ENCODE results near the gene PRG2.

PRG2 gene

GRCh38 chr11:57342702-57343101 lies 47.7 kb downstream of the PRG2 start:
- TF ChIP-seq, protein P1, sequence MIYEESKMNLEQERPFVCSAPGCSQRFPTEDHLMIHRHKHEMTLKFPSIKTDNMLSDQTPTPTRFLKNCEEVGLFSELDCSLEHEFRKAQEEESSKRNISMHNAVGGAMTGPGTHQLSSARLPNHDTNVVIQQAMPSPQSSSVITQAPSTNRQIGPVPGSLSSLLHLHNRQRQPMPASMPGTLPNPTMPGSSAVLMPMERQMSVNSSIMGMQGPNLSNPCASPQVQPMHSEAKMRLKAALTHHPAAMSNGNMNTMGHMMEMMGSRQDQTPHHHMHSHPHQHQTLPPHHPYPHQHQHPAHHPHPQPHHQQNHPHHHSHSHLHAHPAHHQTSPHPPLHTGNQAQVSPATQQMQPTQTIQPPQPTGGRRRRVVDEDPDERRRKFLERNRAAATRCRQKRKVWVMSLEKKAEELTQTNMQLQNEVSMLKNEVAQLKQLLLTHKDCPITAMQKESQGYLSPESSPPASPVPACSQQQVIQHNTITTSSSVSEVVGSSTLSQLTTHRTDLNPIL (CRISPR knock-in tag; IDR thresholded peaks at IDR 0.05; ENCODE audit: low read depth): no peak
- TF ChIP-seq PPARA (CRISPR knock-in tag; IDR thresholded peaks at IDR 0.05; ENCODE audit: borderline replicate concordance): no peak
- no peak for ATAC-seq

DNA sequence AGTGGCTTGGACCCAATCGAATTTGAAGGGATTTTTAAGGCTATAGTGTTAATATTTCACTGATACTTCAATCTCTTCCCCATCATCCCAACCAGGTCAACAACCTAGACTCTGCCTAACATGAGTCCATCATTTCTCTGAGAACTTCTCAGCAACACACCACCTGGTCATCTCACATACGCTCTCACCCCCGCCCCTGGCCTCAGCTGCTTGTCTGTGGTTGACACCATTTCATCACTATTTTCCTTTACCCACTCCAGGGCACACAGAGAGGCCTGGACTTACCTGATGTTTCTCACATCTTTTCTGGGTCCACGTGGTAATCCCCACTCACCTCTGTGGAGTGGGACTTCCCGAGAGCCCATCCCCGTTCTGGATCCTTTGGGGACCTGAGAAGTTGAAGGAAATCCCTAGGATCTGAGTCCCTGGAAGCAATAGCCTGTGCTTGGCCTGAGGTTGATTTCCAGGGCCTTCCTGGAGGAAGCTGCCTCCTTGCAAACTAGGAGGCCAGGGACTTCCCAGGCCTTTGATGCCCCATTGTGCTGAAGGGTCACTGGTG lies 49.1 kb downstream of the PRG2 start:
- no peak for ATAC-seq
- TF ChIP-seq ZC3H10 (CRISPR knock-in tag; IDR thresholded peaks at IDR 0.05): no peak
- no peak for TF ChIP-seq CSDC2 (CRISPR knock-in tag; IDR thresholded peaks at IDR 0.05)
- TF ChIP-seq OSR1 (CRISPR knock-in tag; IDR thresholded peaks at IDR 0.05): no peak

GRCh38 chr11:57340039-57340615 lies 50.3 kb downstream of the PRG2 start:
- TF ChIP-seq, protein P1 (CRISPR knock-in tag; IDR thresholded peaks at IDR 0.05; ENCODE audit: low read depth): no peak
- TF ChIP-seq SNAI2 (CRISPR knock-in tag; IDR thresholded peaks at IDR 0.05): no peak
- no peak for TF ChIP-seq ZC3H10 (CRISPR knock-in tag; IDR thresholded peaks at IDR 0.05)
- TF ChIP-seq ESRRG (CRISPR knock-in tag; IDR thresholded peaks at IDR 0.05): no peak
- TF ChIP-seq CSDC2 (CRISPR knock-in tag; IDR thresholded peaks at IDR 0.05): no peak
- no peak for TF ChIP-seq GLIS3 (CRISPR knock-in tag; IDR thresholded peaks at IDR 0.05)
- no peak for TF ChIP-seq ZNF70 (CRISPR knock-in tag; IDR thresholded peaks at IDR 0.05)
- TF ChIP-seq PATZ1 (CRISPR knock-in tag; IDR thresholded peaks at IDR 0.05; ENCODE audit: borderline replicate concordance): no peak
- TF ChIP-seq TSHZ2 (CRISPR knock-in tag; IDR thresholded peaks at IDR 0.05): no peak
- TF ChIP-seq ZFP30 (CRISPR knock-in tag; IDR thresholded peaks at IDR 0.05): no peak
- no peak for TF ChIP-seq ZNF565 (CRISPR knock-in tag; conservative IDR thresholded peaks at IDR 0.05; ENCODE audit: low read depth)
- TF ChIP-seq, protein P2, sequence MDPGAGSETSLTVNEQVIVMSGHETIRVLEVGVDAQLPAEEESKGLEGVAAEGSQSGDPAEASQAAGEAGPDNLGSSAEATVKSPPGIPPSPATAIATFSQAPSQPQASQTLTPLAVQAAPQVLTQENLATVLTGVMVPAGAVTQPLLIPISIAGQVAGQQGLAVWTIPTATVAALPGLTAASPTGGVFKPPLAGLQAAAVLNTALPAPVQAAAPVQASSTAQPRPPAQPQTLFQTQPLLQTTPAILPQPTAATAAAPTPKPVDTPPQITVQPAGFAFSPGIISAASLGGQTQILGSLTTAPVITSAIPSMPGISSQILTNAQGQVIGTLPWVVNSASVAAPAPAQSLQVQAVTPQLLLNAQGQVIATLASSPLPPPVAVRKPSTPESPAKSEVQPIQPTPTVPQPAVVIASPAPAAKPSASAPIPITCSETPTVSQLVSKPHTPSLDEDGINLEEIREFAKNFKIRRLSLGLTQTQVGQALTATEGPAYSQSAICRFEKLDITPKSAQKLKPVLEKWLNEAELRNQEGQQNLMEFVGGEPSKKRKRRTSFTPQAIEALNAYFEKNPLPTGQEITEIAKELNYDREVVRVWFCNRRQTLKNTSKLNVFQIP (CRISPR knock-in tag; IDR thresholded peaks at IDR 0.05; ENCODE audit: borderline replicate concordance, low read depth): no peak
- TF ChIP-seq, protein P3, sequence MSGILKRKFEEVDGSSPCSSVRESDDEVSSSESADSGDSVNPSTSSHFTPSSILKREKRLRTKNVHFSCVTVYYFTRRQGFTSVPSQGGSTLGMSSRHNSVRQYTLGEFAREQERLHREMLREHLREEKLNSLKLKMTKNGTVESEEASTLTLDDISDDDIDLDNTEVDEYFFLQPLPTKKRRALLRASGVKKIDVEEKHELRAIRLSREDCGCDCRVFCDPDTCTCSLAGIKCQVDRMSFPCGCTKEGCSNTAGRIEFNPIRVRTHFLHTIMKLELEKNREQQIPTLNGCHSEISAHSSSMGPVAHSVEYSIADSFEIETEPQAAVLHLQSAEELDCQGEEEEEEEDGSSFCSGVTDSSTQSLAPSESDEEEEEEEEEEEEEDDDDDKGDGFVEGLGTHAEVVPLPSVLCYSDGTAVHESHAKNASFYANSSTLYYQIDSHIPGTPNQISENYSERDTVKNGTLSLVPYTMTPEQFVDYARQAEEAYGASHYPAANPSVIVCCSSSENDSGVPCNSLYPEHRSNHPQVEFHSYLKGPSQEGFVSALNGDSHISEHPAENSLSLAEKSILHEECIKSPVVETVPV (CRISPR knock-in tag; IDR thresholded peaks at IDR 0.05): no peak
- TF ChIP-seq ARNTL (CRISPR knock-in tag; IDR thresholded peaks at IDR 0.05; ENCODE audit: borderline replicate concordance, low read depth): no peak
- no peak for TF ChIP-seq PPARA (CRISPR knock-in tag; IDR thresholded peaks at IDR 0.05; ENCODE audit: borderline replicate concordance)
- no peak for TF ChIP-seq ZFP3 (CRISPR knock-in tag; IDR thresholded peaks at IDR 0.05)
- no peak for TF ChIP-seq RARB (CRISPR knock-in tag; IDR thresholded peaks at IDR 0.05)
- TF ChIP-seq BACH2 (CRISPR knock-in tag; IDR thresholded peaks at IDR 0.05; ENCODE audit: borderline replicate concordance): no peak
- TF ChIP-seq ISL1 (CRISPR knock-in tag; IDR thresholded peaks at IDR 0.05): no peak
- no peak for ATAC-seq
